ENCODE measurements around the gene PNMA8A.

DNA sequence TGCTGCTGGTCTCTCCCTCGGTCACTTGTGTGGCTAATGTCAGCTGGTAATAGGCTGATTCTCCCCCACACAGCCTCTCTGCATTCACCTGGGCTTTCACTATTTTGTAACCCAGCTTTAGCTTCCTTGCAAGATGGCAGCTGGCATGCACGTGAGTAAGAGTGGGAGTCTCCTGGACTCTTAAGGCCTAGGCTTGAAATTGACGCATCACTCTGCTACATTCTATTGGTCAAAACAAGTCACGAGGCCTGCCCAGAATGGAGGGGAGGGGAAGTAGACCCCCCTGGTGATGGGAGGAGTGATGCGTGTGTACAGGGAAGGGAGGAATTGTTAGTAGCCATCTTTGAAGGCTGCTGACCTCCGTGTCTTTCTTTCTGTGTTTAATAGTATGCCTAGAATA lies 49.3 kb upstream of the PNMA8A start:
- TF ChIP-seq, protein P1, sequence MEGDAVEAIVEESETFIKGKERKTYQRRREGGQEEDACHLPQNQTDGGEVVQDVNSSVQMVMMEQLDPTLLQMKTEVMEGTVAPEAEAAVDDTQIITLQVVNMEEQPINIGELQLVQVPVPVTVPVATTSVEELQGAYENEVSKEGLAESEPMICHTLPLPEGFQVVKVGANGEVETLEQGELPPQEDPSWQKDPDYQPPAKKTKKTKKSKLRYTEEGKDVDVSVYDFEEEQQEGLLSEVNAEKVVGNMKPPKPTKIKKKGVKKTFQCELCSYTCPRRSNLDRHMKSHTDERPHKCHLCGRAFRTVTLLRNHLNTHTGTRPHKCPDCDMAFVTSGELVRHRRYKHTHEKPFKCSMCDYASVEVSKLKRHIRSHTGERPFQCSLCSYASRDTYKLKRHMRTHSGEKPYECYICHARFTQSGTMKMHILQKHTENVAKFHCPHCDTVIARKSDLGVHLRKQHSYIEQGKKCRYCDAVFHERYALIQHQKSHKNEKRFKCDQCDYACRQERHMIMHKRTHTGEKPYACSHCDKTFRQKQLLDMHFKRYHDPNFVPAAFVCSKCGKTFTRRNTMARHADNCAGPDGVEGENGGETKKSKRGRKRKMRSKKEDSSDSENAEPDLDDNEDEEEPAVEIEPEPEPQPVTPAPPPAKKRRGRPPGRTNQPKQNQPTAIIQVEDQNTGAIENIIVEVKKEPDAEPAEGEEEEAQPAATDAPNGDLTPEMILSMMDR (conservative IDR thresholded peaks at IDR 0.05; ENCODE audit: low read length) = no peak
- TF ChIP-seq EZH2phosphoT487 (IDR thresholded peaks at IDR 0.05; ENCODE audit: borderline replicate concordance) = no peak
